NCI-H345 (cell line): ENCODE measurements around the gene DLGAP4.

Source experiments
- DNase-seq: peaks from one replicate; lab custom pipeline; 2025; lab: John Stamatoyannopoulos, UW

DLGAP4 gene

GRCh38 chr20:36477475-36477874 lies 171.3 kb downstream of the DLGAP4 start:
- DNase-seq: no peak

DNA sequence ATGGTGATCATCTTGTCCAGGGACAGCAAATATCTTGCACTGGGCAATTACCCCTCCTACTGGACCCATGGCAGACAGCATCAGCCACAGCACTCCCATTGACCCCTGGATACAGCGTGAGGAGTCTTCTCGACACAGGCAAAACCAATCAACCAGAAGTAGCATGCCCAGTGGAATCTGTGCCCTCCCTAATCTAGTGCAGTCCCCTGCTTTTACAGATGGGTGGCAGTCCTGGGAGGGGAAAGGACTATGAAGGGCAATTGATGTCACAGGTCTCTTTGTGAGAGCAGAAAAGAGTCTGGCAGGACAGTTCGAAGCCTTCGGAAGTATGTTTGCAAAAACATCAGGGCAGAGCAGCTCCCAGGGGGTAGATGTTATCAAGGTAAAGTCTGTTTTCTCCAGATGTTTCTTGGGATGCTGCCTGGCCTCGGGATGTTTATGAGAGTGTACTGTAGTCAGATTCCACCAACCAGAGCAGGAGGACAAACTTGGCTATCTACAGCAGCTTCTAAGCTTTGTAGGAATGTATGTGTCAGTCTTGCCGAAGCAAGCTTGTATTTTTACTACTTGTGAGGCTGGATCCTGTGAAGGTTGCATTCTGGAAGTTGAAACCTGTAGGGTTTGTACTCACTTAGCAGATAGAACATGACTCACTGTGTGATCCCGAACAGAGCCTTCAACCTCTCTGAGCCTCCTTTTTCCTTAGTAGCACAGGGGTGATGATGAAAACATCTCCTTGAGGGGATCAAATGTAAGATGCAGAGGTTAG lies 172.2 kb downstream of the DLGAP4 start:
- no peak for DNase-seq

- DNase-seq: no peak
These were observed 173.8 kb downstream of the DLGAP4 start for GRCh38 chr20:36479938-36480337.

DNA sequence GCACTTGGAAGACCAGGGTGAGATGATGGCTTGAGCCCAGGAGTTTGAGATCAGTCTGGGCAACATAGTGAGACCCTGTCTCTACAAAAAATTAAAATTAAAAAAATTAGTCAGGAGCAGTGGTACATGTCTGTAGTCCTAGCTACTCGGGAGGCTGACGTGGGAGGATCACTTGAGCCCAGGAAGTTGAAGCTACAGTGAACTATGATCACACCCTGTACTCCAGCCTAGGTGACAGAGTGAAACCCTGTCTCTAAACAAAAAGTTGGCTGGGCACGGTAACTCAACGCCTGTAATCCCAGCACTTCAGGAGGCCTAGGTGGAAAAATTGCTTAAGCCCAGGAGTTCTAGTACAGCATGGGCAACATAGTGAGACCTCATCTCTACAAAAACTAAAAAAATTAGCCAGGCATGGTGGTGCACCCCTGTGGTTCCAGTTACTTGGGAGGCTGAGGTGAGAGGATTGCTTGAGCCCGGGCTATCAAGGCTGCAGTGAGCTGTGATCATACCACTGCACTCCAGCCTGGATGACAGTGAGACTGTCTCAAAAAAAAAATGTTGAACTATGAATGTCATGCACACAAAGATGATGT lies 174.4 kb downstream of the DLGAP4 start:
- DNase-seq: no peak

GRCh38 chr20:36481380-36482043 lies 175.4 kb downstream of the DLGAP4 start:
- peak; percentile 31 for DNase-seq

GRCh38 chr20:36482044-36482473 lies 175.9 kb downstream of the DLGAP4 start:
- DNase-seq: peak; percentile 89

DNA sequence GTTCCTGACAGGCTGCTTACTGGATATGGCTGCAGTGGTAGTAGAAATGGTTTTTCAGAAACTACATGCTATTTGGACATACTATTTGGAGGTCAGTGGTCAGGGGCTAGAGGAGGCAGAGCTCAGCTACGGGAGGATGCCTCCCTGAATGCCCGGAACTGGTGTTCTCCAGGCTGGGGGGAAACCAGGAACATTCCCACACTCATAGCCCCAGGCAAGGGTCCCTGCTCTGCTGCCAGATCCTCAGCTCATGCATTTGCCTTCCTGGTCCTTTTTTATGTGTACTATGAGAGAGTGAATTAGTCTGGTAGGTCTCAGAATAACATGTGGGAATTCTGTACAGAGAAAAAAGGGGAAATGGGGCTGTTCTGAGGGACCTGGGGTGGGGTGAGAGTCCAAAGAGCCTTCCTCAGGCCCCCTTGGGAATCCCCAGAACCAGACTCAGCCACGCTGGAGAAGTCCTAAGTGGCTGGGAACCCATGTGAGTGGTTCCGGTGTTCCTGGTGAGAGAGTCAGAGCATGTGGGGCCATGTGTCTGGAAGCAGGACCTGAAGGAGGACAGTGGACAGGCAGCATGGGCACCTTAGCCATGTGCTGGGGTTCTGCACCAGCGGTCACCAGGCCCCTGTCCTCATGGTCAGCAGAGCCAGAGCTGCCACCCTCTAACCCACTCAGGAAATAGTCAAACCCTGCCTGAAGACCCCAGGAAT lies 177.2 kb downstream of the DLGAP4 start:
- DNase-seq: no peak

- peak; percentile 37 for DNase-seq
These were observed 178.0 kb downstream of the DLGAP4 start for GRCh38 chr20:36483919-36484808.

GRCh38 chr20:36485286-36485685 lies 179.1 kb downstream of the DLGAP4 start:
- DNase-seq: no peak

GRCh38 chr20:36487069-36487468 lies 180.9 kb downstream of the DLGAP4 start:
- no peak for DNase-seq

DNA sequence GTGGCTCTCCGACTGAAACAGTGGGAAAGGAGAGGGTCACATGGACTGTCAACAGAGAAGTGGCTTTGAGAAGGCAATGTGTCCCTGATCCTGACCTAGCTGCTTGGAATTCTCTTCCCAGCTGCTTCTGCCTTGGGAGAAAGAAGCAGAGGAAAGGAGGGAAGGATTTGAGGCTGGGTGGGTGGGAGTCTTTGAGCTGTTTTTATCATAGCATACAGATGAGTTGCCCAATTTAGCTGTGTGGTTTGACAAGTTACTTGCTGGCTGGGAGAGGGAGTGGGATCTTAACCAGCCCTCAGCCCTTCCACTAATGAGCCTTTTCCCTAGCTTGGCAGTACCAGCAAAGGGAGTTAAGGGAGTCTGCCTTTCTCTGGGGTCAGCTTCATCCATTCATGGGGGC lies 184.1 kb downstream of the DLGAP4 start:
- no peak for DNase-seq

GRCh38 chr20:36491901-36492617 lies 185.9 kb downstream of the DLGAP4 start:
- no peak for DNase-seq

DNA sequence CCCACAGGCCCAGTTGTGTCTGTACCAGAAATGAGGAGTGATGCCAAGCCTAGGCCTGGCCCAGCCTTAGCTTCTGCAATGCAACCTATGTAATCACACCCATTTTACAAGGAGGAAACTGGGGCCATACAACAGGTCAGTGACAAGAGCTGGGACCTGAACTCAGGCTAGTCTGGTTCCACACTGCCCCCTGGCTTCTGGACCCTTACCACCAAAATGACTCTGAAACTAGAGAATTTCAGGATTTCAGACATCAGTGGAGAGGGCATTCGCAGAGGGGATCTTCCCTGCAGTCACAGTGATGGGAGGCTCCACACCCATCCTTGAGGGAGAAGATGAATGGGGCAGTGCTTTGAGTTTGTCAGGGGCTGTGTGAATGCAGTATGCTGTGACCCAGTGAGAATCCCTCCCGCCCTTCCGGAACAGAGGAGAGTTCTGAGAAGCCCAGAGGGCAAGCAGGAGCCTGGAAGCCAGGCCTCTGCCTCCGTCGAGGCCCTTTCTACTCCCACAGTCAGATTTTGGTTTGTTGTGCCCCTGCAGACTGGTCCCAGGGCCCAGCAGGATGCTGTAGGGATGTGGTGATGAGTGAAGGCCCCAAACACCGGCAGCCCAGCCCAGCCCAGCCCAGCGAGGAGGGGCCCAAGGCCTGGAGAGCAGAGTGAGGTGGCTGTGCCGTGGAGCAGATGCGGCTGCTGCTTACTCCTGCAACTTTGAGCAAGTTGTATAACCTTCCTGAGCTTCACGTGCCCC lies 187.1 kb downstream of the DLGAP4 start:
- DNase-seq: peak; percentile 33

DNA sequence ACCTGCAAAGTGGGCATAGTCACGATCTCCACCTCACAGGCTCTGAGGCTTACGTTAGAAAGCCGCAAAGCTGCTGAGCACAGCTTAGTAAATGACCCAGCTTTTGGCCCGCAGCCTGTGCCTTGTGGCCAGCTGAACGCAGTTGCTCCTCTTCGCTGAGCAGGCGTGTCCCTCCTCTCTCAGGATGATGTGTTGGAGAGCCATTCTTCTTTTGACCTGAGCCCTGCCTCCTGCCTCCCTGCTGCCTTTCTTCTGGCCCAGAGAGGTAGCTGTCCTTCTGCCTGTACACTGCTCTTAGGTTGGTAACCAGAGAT lies 187.6 kb downstream of the DLGAP4 start:
- no peak for DNase-seq

- DNase-seq: no peak
These were observed 190.8 kb downstream of the DLGAP4 start for GRCh38 chr20:36496707-36497669.

DNA sequence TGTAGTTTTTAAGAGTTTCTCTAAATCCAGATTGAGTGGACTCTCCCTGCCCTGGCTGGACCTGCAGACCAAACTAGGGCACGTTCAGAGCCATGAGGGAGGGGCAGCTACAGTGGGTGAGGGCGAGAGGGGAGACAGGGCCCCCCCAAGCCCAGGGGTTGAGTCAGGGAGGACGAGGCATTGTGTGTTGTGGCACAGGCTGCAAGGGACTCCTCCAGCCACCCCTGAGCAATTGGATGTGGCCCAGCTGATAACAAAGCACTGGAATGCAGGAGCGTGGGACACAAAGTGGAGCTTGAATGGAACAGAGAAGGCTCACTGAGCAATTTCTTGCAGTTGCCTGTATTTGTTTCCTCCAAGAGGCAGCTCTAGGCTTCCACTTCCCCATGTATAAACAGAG lies 191.7 kb downstream of the DLGAP4 start:
- no peak for DNase-seq

GRCh38 chr20:36498386-36499179 lies 192.4 kb downstream of the DLGAP4 start:
- DNase-seq: no peak

GRCh38 chr20:36499211-36499610 lies 193.1 kb downstream of the DLGAP4 start:
- no peak for DNase-seq
